D721Med (cell line): Measurements from ENCODE around the gene NOL8.

Experiments
- DNase-seq: peaks from one replicate; pipeline ENCODE4 v3.0.0; 2011; ENCODE audit warnings: low spot score; ENCODE audit not compliant: insufficient read length
- FAIRE-seq: peaks from 2 replicates; lab custom pipeline; 2011; peaks lifted over from hg19 to GRCh38; lab: Jason Lieb, UNC
- CTCF ChIP-seq: IDR thresholded peaks from 2 replicates; pipeline ENCODE4 v1.5.1; 2012; ENCODE audit warnings: mild to moderate bottlenecking, control low read depth; ENCODE audit not compliant: insufficient read depth; ENCODE audit errors: missing control alignments

The NOL8 gene

GRCh38 chr9:92349771-92350739, 24.9 kb upstream of the NOL8 start:
- TF ChIP-seq CTCF = no peak
- FAIRE-seq (no peak), DNase-seq (no peak)

GRCh38 chr9:92345582-92345981, 20.4 kb upstream of the NOL8 start:
- FAIRE-seq (no peak), DNase-seq (no peak)
- TF ChIP-seq CTCF = no peak

- no peak for FAIRE-seq
- DNase-seq = no peak
Observed at GRCh38 chr9:92342825-92343488, 17.8 kb upstream of the NOL8 start.

GRCh38 chr9:92341578-92341977, 16.4 kb upstream of the NOL8 start:
- DNase-seq = no peak
- FAIRE-seq = no peak
- no peak for TF ChIP-seq CTCF

More at GRCh38 chr9:92342825-92343488, 17.8 kb upstream of the NOL8 start:
- no peak for TF ChIP-seq CTCF

GRCh38 chr9:92333282-92333634, 8.1 kb upstream of the NOL8 start:
- FAIRE-seq (no peak), DNase-seq (no peak)
- TF ChIP-seq CTCF = no peak

- DNase-seq = no peak
- FAIRE-seq = no peak
- no peak for TF ChIP-seq CTCF
Observed at GRCh38 chr9:92332577-92333281, 7.6 kb upstream of the NOL8 start.
